Stimulated activated CD8-positive, alpha-beta memory T cell treated with anti-CD3 and anti-CD28 coated beads, Interleukin-7, amount 100 ng/mL, for 48 hours (primary cell): ENCODE data around the gene HMGN4.
"Not testable (repeated sequence)": the region's sequence is repeated elsewhere in the genome, so short reads cannot be mapped to it uniquely, and the experiment has no call there.

Source experiments
- DNase-seq, 2 donors: peaks; one replicate each; pipeline ENCODE4 v3.0.0-alpha.2; 2020; ENCODE audit warnings: low read depth in 1 of 2; ENCODE audit errors: extremely low read depth in 1 of 2

HMGN4 gene

DNA sequence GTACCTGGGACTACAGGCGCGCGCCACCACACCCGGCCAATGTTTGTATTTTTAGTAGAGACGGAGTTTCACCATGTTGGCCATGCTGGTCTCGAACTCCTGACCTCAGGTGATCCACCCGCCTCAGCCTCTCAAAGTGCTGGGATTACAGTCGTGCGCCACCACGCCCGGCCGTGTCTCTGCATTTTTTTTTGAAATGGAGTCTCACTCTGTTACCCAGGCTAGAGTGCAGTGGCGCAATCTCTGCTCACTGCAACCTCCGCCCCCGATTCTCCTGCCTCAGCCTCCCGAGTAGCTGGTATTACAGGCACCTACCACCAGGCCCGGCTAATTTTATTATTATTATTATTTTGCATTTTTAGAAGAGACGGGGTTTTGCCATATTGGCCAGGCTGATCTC lies 9.2 kb downstream of the HMGN4 start:
- DNase-seq: not testable (repeated sequence)

DNA sequence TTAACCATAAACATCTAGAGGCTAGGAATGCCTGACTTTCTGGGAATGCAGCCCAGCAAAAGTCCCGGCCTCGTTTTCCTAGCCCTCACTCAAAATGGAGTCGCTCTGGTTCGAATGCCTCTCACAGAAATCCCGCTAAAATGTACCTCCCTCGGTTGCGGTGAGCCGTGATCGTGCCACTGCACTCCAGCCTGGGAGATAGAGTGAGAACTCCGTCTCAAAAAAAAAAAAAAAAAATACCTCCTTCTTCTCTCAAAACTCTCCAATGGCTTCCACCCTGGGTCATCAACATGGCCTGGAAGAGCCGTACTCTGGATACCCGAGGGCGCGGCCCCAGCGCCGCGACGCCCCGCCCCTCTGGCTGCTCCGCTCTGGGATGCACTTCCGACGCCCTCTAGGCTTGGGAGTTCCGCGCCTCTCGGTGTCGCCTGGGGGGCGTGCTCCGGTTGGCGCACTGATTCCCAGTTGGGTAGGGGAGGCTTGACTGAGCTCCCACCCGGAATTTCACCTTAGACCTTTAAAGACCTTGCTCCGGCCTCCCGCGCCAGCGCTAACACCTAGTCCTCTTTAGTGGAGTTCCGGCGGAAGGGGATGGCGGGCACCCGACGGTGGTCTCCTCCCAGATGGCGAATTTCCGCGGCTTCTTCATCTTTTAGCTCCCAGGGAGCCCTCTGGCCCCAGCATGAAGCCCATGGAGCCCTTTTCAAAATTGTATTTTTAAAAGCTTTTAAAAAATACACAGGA lies 12.3 kb downstream of the HMGN4 start:
- peak; percentile 37 for DNase-seq

DNA sequence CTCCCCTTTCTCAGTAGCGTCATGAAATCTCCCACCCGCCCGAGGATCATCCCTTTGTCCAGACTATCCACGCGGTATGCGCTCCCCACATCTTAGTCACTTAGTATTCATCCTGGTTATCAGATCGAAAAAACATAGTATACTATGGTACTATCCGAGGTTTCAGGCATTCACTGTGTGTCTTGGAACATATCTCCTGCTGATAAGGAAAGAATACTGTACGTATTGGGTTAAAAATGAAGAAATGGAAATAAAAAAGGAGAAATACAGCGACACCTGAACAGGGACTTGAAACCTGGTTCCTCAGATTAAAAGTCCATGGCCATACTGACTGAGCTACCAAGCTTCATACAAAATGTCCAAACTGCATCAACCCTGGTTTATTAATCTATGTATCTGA lies 14.0 kb downstream of the HMGN4 start:
- no peak for DNase-seq

DNA sequence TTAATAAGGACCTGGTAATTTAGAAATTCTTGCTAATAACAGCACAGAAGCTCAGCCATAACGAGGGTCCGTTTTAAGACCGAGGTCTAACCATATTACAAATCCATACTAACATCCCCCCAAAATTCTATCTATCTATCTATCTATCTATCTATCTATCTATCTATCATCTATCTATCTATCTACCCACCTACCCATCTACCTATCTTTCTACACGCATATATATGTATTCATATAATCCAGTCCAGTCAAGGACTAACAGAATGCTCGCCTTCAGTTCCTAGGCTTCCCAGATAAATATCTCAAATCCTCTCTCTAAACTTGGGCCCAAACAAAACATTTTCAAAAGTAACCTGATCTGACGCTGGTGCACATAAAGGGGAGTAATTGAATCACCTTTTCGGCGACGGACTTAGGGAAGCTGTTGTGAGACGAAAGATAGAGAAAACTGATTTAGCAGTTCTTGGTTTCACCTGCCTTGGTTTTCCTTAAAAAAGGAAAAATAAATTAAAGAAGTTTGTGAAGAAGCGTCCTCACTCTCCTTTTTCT lies 14.5 kb downstream of the HMGN4 start:
- no peak for DNase-seq

DNA sequence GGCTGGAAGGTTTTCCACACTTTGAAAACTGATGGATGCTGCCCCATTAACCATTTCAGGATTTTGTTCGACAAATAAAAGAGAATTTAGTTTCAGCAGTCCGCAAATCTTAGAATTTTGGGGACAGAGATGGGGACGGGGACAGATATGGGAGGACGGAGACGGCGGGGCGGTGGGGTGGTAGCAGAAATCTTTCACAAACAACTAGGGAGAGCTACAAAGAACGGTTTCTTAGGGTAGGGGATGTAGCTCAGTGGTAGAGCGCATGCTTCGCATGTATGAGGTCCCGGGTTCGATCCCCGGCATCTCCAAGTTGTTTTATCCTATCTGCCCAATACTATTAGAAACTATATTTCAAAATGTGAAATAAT lies 15.1 kb downstream of the HMGN4 start:
- DNase-seq: peak; percentile 50 to 59

DNA sequence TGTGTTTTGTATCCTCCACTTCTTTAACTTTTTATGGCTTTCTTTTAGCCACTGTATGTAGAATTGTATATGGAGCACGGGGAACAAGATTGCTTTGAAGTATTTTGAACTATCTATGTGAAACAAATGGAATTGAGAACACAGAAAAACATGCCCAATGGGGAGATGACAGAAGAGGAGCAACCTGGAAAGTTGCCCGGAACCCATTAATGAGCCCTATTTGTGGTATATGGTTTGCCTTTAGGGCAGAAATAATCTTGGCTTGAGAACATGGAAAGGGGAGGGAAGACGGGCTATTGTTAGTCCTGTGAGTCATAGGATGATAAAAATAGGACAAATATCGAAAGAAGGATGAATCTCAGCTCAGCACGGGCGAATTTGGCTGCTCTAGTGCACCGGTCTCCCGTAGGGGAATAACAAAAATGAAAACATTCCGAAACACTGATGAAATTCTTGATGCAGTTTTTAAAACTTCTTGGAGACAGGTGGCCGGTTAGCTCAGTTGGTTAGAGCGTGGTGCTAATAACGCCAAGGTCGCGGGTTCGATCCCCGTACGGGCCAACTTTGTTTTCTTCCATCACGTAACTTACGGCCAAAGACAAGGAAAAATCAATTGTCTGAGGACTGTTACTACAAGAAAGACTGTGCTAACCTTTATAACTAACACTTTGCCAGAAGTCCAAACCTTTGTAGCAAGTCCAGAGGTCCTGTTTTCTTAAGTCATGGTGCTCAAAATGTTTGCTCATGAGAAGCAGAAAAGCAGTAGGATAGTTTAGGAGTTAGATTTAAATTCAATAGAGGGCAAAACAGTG lies 15.7 kb downstream of the HMGN4 start:
- DNase-seq: peak; percentile 56 to 70

DNA sequence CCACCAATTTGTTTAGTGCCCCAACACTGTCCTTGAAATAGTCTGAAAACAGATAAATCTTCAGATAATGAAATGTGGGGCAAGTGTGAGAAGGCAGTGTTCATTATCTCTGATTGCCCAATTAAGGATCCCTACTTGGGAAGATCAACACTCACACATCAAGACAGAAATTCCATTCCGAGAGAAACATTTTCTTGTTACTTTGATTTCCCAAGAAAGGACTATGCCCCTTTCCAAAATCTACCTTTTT lies 16.2 kb downstream of the HMGN4 start:
- DNase-seq: no peak

DNA sequence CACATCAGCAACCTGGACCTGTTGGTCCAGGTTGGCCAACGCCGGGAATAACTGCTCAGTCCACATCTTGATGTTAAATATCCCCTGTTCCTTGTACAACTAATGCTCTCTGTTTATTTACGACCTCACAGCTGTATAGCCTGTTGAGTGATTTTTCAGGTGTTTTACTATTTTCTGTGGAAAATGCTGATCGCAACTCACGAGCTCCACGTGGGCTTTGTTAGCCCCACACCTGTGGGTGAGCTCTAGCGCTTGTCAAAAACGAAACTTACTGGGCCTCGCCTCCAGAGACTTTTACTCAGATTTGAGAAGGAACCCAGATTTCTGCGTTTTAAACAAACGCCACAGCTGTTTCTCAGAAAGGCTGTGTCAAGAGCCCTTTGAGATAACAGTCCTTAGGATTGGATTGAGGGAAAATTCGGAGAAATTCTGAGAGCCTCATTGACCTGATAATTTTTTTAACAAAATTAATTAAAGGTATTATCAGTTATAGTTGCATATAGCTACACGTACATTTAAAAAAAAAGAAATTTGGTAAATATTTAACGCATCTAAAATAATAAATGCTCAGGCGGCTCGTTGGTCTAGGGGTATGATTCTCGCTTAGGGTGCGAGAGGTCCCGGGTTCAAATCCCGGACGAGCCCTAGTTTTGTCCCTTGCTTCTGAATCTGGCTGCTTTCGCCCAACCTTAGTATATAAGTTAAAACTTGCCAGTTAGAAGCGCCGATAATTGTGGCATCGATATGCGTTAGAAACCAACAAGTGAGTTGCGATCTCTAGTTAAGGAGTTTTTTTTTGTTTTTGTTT lies 16.7 kb downstream of the HMGN4 start:
- DNase-seq: peak in 1 of 2 donors; percentile 42

DNA sequence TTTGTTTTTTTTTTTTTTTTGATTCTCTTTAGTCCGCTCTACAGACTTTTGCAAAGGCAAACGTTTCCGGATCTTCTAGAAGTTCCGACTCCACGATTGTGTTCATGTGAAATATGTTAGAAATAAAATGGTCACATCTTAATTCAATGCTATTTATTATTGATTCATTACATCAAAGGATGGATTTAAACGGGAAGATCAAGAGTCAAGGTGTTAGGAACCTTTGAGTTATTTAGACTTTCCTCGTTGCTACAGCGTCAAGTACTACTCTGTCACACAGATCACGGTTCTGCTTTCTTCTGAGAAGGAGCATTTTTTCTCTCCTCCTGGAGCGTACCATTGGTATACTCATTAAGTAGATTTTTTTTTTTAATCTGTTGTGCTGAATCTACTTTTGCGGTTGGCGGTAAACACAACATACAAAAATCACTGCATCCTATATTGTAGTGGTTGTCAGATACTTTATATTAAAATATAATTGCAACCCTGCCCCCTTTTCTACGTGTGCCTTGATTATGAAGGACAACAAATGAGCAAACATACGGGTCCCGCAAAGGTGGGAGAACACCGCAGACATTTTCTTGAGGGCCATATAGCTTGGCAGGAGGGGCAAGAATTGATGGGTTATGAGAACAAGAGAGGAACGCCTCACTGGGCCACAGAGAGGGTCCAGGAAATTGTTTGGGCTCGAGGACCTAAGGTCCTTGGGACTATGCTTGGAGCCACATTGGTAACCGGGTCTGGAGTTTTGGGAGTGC lies 17.5 kb downstream of the HMGN4 start:
- DNase-seq: no peak

DNA sequence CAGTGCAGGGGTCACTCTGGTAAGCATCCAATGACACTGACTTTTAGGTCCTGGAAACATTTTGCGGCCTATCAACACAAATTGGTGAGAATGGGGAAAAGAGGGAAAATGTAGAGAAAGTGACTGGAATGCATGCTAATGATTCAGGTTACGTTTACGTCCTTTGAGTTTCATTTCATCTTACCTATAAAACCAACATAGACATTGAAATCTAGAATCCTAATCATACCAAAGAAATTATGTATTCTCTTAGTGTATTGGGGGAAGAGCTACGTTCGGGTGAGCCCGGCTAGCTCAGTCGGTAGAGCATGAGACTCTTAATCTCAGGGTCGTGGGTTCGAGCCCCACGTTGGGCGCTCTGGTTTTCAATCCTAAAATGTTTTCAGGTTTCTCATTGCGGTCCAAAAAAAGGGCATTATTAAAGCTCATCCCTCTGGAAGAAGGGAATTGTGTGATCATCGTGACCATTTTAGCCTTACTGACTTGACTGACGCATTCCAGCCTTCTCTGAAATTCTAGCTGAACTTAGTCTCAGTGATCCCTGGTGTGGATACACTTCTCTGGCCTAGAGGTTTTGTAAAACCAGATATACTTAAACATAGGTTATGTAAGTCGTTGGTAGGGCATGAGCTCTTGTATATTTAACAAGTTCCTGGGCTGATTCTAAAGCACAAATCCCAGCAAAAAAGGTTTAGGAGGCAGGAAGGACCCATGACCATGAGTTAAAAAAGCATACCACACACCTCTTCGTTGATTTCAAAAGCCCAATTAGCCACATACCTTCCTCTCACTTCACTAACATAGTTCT lies 18.3 kb downstream of the HMGN4 start:
- peak in 1 of 2 donors; percentile 39 for DNase-seq

DNA sequence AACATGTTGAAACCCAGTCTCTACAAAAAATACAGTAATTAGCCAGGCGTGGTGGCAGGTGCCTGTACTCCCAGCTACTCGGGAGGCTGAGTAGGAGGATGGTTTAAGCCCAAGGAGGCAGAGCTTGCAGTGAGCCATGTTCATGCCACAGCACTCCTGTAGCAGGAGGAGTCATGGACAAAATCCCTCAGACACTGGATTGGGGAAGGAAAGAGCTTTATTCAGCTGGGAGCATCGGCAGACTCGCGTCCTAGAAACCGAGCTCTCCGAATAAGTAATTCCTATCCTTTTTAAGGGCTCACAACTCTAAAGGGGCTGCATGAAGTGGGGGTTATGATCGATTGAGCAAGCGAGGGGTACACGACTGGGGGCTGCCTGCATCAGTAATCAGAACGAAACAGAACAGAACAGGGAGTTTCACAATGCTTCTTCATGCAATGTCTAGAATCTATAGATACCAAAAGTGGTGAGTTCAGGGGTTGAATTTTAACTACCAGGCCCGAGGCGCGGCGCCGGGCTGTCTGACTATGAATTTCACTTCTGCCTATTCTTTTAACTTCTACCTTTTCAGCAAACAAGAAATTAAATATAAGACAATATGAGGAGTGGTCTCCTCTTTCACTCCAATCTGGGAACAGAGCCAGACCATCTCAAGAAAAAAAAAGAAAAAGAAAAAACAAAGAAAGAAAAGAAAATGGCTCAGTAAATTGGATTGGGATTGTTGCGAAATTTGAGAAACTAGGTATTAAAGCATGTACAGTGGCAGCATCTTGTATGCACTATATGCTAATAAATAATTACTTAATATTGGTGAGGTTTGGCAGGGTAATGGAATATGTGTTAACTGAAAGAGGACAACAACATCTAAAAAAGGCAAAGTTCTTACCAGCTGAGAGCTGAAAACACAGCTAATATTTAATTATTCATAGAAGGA lies 23.6 kb downstream of the HMGN4 start:
- no peak for DNase-seq

DNA sequence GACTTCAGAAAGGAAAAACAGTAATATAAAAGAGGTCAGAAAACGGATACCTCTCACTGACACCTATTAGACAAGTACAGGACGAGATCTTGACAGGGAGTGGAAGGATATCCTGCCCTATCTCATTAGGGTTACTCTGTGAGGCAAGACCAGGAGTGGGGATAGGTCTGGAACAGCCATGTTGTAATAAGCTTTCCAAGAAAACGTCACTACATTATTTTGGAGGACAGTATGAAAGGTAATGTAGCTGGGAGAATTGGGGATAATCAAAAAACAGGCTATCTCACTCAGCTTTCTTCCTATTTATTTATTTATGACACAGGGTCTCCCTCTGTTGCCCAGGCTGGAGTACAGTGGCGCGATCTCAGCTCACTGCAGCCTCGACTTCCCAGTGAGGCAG lies 25.3 kb downstream of the HMGN4 start:
- no peak for DNase-seq

DNA sequence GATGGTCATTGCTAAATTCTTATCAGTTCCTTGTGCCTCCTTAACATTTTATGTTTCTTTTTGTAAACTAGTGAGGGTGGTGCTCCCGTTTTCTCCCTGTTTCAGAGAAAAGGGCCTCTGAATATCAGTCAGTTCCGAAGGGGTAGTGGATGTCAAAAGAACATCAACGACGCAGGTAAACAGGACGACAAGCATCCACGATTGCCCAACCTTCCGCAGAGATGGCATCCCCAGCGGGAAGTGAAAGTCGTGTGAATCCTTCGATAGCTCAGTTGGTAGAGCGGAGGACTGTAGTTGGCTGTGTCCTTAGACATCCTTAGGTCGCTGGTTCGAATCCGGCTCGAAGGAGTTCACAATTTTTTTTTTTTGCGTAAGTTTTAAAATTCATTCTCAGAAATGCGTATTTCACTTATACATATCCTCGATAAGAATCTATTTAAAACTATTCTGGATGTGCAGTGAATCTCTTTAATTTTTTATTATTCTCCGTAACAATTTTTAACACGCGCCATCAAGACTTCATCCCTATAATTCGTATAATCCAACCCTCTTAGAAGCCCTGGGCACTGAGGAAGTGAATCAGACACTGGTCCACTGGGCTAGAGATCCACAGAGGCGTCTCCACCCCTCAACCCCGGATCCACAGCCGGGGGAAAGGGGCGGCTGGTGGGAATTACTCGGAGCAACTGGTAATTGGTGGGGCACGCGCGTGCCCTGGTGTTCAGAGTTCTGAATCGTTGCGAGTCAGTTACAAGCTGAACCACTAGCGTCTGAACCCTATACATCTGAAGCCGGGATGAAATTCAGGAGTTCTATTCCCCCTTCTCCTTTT lies 30.7 kb downstream of the HMGN4 start:
- DNase-seq: peak; percentile 82 to 86

DNA sequence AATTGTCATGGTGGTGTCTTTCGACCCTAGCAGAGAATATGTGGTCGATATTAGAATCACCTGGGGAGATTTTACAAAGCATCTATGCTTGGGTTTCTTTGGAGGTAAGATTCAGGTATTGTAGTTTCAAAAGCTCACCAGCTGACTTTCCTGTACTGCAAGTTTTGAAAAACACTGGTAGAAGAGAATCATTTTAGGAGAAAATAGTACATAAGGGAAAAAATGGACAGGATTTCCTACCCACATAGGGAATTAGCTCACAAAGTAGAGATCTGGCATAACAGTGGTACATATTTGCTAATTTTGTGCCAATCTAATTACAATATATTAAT lies 31.2 kb downstream of the HMGN4 start:
- no peak for DNase-seq

DNA sequence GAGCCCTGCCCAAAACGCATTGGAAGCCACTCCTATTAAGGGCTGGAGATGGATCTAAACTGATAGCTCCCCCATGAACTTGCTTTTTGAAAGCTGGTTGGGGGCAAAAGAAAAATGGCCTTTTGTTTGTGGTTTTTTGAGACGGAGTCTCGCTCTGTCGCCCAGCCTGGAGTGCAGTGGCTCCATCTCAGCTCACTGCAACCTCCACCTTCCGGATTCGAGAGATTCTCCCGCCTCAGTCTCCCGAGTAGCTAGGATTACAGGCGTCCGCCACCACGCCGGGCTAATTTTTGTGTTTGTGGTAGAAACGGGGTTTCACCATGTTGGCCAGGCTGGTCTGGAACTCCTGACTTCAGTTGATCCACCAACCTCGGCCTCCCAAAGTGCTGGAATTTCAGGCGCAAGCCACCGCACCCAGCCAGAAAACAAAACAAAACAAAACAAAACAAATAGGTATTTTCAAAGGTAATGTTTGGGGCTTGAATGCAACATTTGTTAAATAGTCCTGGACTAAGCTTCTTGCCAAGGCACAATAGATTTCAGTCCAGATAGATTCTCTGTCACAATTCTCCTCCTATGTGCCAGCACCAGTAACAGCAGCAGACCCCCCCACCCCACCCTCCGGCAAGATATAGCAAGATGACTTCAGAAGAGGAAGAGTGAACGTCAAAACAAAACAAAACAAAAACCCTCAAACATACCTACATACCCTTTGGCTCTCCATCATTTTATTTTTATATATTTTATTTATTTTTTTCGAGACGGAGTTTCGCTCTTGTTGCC lies 32.1 kb downstream of the HMGN4 start:
- DNase-seq: no peak

DNA sequence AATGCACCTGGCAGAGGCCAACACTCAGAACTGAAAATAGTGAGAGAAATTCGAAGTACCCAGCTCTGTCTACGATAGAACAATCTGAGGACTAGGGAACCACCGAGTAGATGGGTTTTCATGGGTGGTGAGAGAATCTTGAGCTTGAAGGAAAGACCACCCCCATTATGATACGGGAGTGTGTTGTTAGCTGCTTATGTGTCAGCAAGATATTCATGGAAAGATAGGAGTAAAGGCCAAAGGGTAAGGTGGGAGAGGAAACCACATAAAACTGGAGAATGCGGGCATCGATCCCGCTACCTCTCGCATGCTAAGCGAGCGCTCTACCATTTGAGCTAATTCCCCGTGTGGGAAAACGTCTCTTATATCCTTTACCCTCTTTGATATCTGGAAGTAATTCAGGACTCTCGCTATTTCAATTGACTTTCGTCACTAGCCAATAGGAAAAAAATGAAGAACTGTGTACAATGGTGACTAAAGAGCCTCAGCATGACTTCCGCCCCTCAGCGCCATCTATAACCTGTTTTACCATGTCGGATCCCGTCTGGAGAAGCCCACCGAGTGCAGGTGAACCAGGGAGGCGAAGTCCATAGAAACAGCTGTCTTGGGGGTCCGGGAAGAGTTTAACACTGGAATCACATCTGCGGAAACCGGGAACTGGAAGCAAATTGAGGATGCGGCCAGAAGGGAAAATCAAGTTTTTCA lies 33.6 kb downstream of the HMGN4 start:
- no peak for DNase-seq

DNA sequence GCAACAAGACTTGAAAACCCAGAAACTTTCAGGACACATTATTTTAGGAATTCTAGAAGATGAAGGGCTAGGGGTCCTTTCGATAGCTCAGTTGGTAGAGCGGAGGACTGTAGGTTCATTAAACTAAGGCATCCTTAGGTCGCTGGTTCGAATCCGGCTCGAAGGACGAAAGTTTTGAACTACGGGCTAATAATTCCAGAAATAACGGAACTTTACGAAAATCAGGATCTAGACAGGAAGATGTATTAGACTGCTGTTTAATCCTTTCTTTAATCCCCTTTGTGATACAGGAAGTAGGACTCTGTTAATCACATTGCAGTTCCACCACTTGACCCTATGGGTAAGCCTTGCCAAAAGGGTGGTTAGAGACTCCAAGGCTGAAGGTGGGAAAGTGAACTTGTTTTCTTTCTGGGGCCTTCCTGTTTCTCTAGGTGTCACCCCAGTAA lies 37.4 kb downstream of the HMGN4 start:
- no peak for DNase-seq
